Fibroblast of pulmonary artery (primary cell): ENCODE measurements around the gene CHMP3.
A peak's percentile ranks its signal among the peaks of the same experiment; 100 is the strongest.

ENCODE experiments used
- DNase-seq: peaks from one replicate; pipeline ENCODE4 v3.0.0-alpha.2; 2010; ENCODE audit warnings: low read depth
- H3K4me3 ChIP-seq: replicated peaks from 2 replicates; pipeline ENCODE4 v1.5.1; 2011; ENCODE audit warnings: low read depth, mild to moderate bottlenecking, control low read depth, low read length, moderate library complexity
- TF ChIP-seq, protein P1 (sequence below): IDR thresholded peaks from 2 replicates; pipeline ENCODE4 v1.5.1; 2011; ENCODE audit warnings: mild to moderate bottlenecking, control low read depth, low read length, inconsistent platforms; ENCODE audit errors: missing control alignments

The CHMP3 gene

DNA sequence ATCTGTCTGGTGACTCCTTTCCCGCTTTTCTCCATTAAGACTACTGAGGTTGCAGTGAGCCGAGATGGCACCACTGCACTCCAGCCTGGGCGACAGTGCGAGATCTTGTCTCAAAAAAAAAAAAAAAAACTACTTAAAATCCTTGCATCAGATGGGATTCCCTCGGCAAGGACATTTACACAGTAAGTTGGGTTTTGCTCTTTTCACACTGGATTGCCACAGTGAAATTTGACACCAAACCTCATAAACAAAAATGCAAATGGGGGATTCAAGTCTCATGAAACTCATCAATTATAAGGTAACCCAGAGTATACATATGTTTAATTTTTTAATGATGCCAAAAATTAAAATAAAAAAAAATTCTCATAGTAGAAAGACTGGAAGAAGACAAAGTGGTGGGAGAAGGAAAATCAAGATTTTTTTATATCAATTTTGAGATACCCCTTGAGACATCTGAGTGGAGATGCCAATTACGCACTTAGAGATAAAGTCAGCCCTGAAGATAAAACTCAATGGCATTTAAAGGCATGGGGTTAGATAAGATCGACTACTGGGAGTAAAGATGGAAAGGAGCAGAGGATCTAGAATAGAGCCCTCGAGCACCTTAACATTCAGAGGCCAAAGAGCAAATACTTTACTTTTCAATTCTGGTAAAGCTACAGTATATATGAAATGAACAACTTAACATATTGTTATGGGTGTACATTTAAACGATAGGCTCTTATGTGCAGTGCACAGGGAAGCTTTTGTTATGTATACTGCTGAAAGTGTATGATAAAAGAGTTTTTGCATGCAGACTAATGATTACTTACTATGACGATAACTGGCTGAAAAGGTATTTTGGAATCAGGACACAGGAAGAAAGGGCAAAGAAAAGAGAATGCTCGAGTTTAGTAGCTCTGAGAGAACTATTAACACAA, 37.6 kb downstream of the CHMP3 start:
- H3K4me3 ChIP-seq = no peak overlapping the region
- TF ChIP-seq, protein P1, sequence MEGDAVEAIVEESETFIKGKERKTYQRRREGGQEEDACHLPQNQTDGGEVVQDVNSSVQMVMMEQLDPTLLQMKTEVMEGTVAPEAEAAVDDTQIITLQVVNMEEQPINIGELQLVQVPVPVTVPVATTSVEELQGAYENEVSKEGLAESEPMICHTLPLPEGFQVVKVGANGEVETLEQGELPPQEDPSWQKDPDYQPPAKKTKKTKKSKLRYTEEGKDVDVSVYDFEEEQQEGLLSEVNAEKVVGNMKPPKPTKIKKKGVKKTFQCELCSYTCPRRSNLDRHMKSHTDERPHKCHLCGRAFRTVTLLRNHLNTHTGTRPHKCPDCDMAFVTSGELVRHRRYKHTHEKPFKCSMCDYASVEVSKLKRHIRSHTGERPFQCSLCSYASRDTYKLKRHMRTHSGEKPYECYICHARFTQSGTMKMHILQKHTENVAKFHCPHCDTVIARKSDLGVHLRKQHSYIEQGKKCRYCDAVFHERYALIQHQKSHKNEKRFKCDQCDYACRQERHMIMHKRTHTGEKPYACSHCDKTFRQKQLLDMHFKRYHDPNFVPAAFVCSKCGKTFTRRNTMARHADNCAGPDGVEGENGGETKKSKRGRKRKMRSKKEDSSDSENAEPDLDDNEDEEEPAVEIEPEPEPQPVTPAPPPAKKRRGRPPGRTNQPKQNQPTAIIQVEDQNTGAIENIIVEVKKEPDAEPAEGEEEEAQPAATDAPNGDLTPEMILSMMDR = no peak
- DNase-seq = no peak

DNA sequence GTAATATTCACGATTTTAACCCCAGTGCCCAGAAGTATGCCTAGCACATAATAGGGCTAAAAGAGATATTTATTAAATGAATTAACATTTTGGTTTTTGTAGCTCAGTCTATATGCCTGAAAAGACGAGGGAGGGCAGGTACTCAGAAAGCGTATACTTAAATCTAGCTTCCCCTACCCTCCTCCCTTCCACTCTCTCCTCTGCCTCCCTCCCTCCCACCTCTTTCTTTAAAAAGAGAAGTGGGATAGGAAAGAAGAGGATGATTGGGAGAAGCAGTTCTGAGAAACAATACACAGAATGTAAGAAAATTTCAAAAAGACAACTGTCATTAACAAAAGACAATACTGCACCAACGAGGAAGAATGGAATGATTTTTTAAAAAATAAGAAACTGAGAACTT, 39.8 kb downstream of the CHMP3 start:
- no peak overlapping the region for H3K4me3 ChIP-seq
- no peak for DNase-seq
- TF ChIP-seq, protein P1 = no peak

DNA sequence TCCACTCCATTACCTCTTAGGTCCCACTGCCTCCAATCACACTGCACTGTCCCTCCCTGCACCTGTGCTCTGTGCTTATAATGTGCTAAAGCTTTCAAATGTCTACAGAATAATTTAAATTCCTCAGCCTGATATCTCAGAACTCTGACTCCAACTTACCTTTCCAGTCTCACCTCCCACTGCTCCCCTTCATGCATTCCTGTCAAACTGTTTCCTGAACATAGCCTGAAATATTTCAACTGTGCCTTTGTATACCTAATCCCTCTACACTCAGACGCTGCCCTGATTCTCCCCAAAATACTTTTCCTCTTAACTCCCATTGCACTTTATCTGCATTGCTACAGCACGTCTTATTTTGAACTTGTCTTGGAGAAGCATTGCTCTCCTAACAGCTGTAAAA, 40.5 kb downstream of the CHMP3 start:
- TF ChIP-seq, protein P1 = no peak
- DNase-seq = no peak
- H3K4me3 ChIP-seq = no peak overlapping the region

DNA sequence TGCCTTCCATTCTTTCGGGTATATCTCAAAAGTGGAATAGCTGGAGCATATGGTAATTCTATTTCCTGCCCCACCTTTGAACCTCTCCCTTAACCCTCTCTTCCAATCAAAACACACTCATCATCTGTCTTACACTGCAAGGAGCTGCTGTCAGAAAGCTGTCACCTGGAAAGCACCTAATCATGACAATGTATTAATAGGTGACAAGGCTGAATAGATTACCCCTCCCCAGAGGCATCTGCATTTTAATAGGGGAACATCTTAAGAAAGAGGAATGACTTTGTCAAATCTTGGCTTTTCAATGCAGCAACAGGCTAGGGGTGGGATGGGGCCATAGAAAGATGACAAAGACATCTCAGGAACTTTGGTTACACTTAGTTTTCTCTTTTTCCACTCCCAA, 41.3 kb downstream of the CHMP3 start:
- TF ChIP-seq, protein P1 = no peak
- H3K4me3 ChIP-seq = no peak overlapping the region
- DNase-seq = no peak

DNA sequence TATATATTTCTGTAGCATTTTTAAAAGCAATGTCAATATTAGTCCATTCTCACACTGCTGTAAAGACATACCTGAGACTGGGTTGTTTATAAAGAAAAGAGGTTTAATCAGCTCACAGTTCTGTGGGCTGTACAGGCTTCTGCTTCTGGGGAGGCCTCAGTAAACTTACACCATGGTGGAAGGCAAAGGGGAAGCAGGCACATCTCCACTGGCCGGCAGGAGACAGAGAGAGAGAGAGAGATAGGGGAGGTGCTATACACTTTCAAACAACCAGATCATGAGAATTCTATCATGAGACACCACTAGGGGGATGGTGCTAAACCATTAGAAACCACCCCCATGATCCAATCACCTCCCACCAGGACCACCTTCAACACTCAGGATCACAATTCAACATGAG, 43.1 kb downstream of the CHMP3 start:
- TF ChIP-seq, protein P1 = no peak
- no peak for DNase-seq
- H3K4me3 ChIP-seq = no peak overlapping the region

DNA sequence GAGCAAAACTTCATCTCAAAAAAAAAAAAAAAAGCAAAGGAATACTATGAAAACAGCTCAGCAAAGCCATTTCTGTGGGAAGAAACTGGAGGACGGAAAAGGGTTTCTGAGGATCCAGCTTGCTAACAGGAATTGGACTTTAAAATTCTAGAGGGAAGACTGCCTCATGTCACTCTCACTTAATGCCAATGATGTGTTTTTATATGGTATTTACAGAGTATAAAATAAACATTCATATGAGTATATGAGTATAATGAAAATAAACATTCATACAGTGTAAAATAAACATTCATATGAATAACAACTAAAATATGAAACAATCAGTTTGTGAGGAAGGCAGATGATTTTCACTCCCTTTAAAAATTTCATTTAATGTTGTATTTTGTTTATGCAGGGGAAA, 43.9 kb downstream of the CHMP3 start:
- TF ChIP-seq, protein P1 = no peak
- no peak overlapping the region for H3K4me3 ChIP-seq
- DNase-seq = no peak

DNA sequence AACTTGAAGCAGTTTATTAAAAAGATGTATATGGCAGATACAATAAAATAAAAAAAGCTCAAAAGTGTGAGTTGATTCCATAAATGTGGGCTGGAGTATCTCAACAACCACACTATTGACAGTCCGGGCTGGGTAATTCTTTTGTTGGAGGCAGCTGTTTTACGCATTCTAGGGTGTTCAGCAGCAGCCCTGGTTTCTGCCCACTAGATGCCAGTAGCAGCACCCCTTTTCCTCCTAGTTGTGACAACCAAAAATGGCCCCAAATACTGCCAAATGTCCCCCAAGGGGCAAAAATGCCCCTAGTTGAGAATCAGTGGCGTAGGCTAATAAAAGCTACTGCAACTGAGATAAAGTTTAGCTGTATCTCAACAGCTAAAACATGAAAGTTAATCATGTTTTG, 44.8 kb downstream of the CHMP3 start:
- peak; percentile 39 for DNase-seq
- TF ChIP-seq, protein P1 = peak; percentile 54
- H3K4me3 ChIP-seq = no peak overlapping the region
